Stomach (tissue), 4 donors: Measurements from ENCODE around the gene SHC1.

Experiments used
- CTCF ChIP-seq, 7 experiments: fragments of 450-650 bp in 4 of 7; fragments of 200-600 bp in 3 of 7; sonication (generic) in 3 of 7; IDR thresholded peaks; one replicate each; pipeline ENCODE4 v1.5.1; 2016 to 2019; ENCODE audit warnings: antibody characterized with exemption in 7 of 7, control low read depth in 2 of 7, mild to moderate bottlenecking in 1 of 7
- EP300 ChIP-seq: sonication (generic); formaldehyde crosslinking; IDR thresholded peaks from one replicate; pipeline ENCODE4 v1.6.1; 2017; ENCODE audit warnings: antibody characterized with exemption
- POLR2A ChIP-seq, 4 donors: fragments of 450-650 bp; IDR thresholded peaks; one replicate each; pipeline ENCODE4 v1.6.1; 2016; ENCODE audit warnings: antibody characterized with exemption in 4 of 4, control low read depth in 2 of 4, mild to moderate bottlenecking in 1 of 4, moderate library complexity in 1 of 4
- POLR2AphosphoS5 ChIP-seq, 3 donors: sonication (generic); formaldehyde crosslinking; IDR thresholded peaks; one replicate each; pipeline ENCODE4 v1.6.1; 2016; ENCODE audit warnings: antibody characterized with exemption in 3 of 3

GRCh38 chr1:154987326-154987725 is 16.8 kb upstream of the SHC1 start:
- TF ChIP-seq CTCF (IDR thresholded peaks at IDR 0.05) (no peak), POLR2A (IDR thresholded peaks at IDR 0.05) (no peak), POLR2AphosphoS5 (IDR thresholded peaks at IDR 0.05) (no peak), EP300 (no peak)
